ENCODE measurements around the gene ZNF547.

Gene ZNF547

GRCh38 chr19:57403737-57404563 lies 40.6 kb downstream of the ZNF547 start:
- no peak overlapping the region for H3K4me2 ChIP-seq (ENCODE audit: low read depth, low read length, poor library complexity, severe bottlenecking)
- peaks cover 9% of the 10 kb centered on the region; the same call in 1 of the 2 replicates for H3K9me3 ChIP-seq (ENCODE audit: insufficient read depth, low read depth, low read length)
- H3F3A ChIP-seq (ENCODE audit: low read depth), result no peaks in the 10 kb centered on the region
- no peaks in the 10 kb centered on the region for H4K20me1 ChIP-seq (ENCODE audit: insufficient read depth, low read length, poor library complexity, severe bottlenecking)
- no peaks in the 10 kb centered on the region for H3K9me2 ChIP-seq (replicated peaks; ENCODE audit: low read depth, low read length)
- H3K4me3 ChIP-seq (ENCODE audit: low read length, poor library complexity, severe bottlenecking), result no peak overlapping the region
- peaks cover 16% of the 10 kb centered on the region for H3K36me3 ChIP-seq (ENCODE audit: insufficient read depth, low read length)
- no peak overlapping the region for H2AFZ ChIP-seq (ENCODE audit: low read length)
- H3K9ac ChIP-seq (ENCODE audit: low read depth, low read length, poor library complexity, severe bottlenecking), result no peak overlapping the region
- TF ChIP-seq, protein P1, sequence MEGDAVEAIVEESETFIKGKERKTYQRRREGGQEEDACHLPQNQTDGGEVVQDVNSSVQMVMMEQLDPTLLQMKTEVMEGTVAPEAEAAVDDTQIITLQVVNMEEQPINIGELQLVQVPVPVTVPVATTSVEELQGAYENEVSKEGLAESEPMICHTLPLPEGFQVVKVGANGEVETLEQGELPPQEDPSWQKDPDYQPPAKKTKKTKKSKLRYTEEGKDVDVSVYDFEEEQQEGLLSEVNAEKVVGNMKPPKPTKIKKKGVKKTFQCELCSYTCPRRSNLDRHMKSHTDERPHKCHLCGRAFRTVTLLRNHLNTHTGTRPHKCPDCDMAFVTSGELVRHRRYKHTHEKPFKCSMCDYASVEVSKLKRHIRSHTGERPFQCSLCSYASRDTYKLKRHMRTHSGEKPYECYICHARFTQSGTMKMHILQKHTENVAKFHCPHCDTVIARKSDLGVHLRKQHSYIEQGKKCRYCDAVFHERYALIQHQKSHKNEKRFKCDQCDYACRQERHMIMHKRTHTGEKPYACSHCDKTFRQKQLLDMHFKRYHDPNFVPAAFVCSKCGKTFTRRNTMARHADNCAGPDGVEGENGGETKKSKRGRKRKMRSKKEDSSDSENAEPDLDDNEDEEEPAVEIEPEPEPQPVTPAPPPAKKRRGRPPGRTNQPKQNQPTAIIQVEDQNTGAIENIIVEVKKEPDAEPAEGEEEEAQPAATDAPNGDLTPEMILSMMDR (conservative IDR thresholded peaks at IDR 0.05; ENCODE audit: low read length), result no peak
- TF ChIP-seq EZH2phosphoT487 (IDR thresholded peaks at IDR 0.05; ENCODE audit: borderline replicate concordance), result no peak
- H3K79me2 ChIP-seq (ENCODE audit: insufficient read depth, low read length), result no peaks in the 10 kb centered on the region
- H3K4me1 ChIP-seq (ENCODE audit: insufficient read depth, low read length, poor library complexity, severe bottlenecking), result no peaks in the 10 kb centered on the region
- H3K27me3 ChIP-seq (ENCODE audit: insufficient read depth, low read length, poor library complexity, severe bottlenecking), result no peaks in the 10 kb centered on the region

- H3K4me1 ChIP-seq (ENCODE audit: insufficient read depth, low read length, poor library complexity, severe bottlenecking), result peaks cover 6% of the 10 kb centered on the region
- H3K9ac ChIP-seq (ENCODE audit: low read depth, low read length, poor library complexity, severe bottlenecking), result no peak overlapping the region
- H3K4me2 ChIP-seq (ENCODE audit: low read depth, low read length, poor library complexity, severe bottlenecking), result no peak overlapping the region
- H3K27me3 ChIP-seq (ENCODE audit: insufficient read depth, low read length, poor library complexity, severe bottlenecking), result no peaks in the 10 kb centered on the region
- no peak overlapping the region for H3K4me3 ChIP-seq (ENCODE audit: low read length, poor library complexity, severe bottlenecking)
- no peaks in the 10 kb centered on the region for H3K9me2 ChIP-seq (replicated peaks; ENCODE audit: low read depth, low read length)
- no peak overlapping the region for H2AFZ ChIP-seq (ENCODE audit: low read length)
- H3K79me2 ChIP-seq (ENCODE audit: insufficient read depth, low read length), result peaks cover 5% of the 10 kb centered on the region; the same call in 1 of the 2 replicates
- H3K36me3 ChIP-seq (ENCODE audit: insufficient read depth, low read length), result peaks cover 3% of the 10 kb centered on the region; the same call in 1 of the 2 replicates
- TF ChIP-seq, protein P1 (conservative IDR thresholded peaks at IDR 0.05; ENCODE audit: low read length), result peak; percentile 85
- TF ChIP-seq EZH2phosphoT487 (IDR thresholded peaks at IDR 0.05; ENCODE audit: borderline replicate concordance), result no peak
- no peaks in the 10 kb centered on the region for H3F3A ChIP-seq (ENCODE audit: low read depth)
- H4K20me1 ChIP-seq (ENCODE audit: insufficient read depth, low read length, poor library complexity, severe bottlenecking), result no peaks in the 10 kb centered on the region
- H3K9me3 ChIP-seq (ENCODE audit: insufficient read depth, low read depth, low read length), result peaks cover 9% of the 10 kb centered on the region; the same call in 1 of the 2 replicates
Measured at GRCh38 chr19:57406516-57407123, 43.3 kb downstream of the ZNF547 start.

- Histone ChIP-seq H3K79me2 (ENCODE audit: insufficient read depth, low read length) (peaks cover 20% of the 10 kb centered on the region), H3K9me2 (replicated peaks; ENCODE audit: low read depth, low read length) (no peaks in the 10 kb centered on the region), H3K27me3 (ENCODE audit: insufficient read depth, low read length, poor library complexity, severe bottlenecking) (no peaks in the 10 kb centered on the region), H3K36me3 (ENCODE audit: insufficient read depth, low read length) (no peaks in the 10 kb centered on the region), H3F3A (ENCODE audit: low read depth) (no peaks in the 10 kb centered on the region), H2AFZ (ENCODE audit: low read length) (peak within 1 kb of the TSS; percentile 96), H4K20me1 (ENCODE audit: insufficient read depth, low read length, poor library complexity, severe bottlenecking) (no peaks in the 10 kb centered on the region), H3K4me2 (ENCODE audit: low read depth, low read length, poor library complexity, severe bottlenecking) (peak within 1 kb of the TSS; percentile 84), H3K4me1 (ENCODE audit: insufficient read depth, low read length, poor library complexity, severe bottlenecking) (peaks cover 13% of the 10 kb centered on the region), H3K9ac (ENCODE audit: low read depth, low read length, poor library complexity, severe bottlenecking) (peak within 1 kb of the TSS; percentile 80), H3K9me3 (ENCODE audit: insufficient read depth, low read depth, low read length) (no peaks in the 10 kb centered on the region), H3K4me3 (ENCODE audit: low read length, poor library complexity, severe bottlenecking) (peak within 1 kb of the TSS; percentile 97)
- TF ChIP-seq, protein P1 (conservative IDR thresholded peaks at IDR 0.05; ENCODE audit: low read length), result no peak
- no peak for TF ChIP-seq EZH2phosphoT487 (IDR thresholded peaks at IDR 0.05; ENCODE audit: borderline replicate concordance)
Measured at GRCh38 chr19:57410877-57411671, 47.7 kb downstream of the ZNF547 start, which contains the start of gene ZNF17. ZNF17 (plus strand) TSS chr19:57411161; CDS start chr19:57413616, 2,455 bp downstream.

Data from Loucy (cell line).